HG03135 (cell line): ENCODE data around the gene HES3.
A peak's percentile ranks its signal among the peaks of the same experiment; 100 is the strongest.

Source experiments
- ATAC-seq: cut with Tn5 transposase; IDR thresholded peaks from one replicate; pipeline ENCODE4 v1.9.1; 2021; ENCODE audit warnings: mild to moderate bottlenecking, moderate library complexity; ENCODE audit not compliant: unreplicated experiment

The HES3 gene

DNA sequence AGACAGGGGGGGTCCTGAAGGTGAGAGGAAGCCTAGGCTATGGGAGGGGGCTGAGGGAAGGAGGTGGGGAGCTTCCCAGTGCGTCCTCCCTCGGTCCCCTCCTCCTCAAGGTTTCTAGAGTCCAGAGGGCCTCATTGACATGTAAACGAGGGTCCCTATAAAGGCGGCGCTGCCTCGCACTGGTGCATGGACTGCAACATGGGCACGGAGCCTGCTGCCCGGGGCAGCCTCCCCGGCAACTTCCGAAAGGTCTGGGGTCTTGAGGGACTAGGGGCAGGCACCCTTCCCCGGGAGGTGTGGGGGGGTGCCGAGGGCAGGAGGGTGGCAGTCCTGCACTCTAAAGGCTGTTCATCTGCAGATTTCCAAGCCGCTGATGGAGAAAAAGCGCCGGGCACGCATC, at the start of gene HES3:
HES3 (plus strand) TSS at position 187 of the 400 bp plus-strand sequence; CDS start at position 374, 187 bp downstream.
- no peak for ATAC-seq

- ATAC-seq, result no peak
Measured at GRCh38 chr1:6197746-6198427, 46.1 kb upstream of the HES3 start.

- ATAC-seq, result peak; percentile 38
Measured at GRCh38 chr1:6198646-6199297, 45.2 kb upstream of the HES3 start.

- ATAC-seq, result peak; percentile 93
Measured at GRCh38 chr1:6199298-6200187, 44.4 kb upstream of the HES3 start, which contains the start of gene RPL22. RPL22 (minus strand) TSS chr1:6199595; CDS start chr1:6199573, 22 bp downstream.

- ATAC-seq, result no peak
Measured at GRCh38 chr1:6200188-6200809, 43.7 kb upstream of the HES3 start.

DNA sequence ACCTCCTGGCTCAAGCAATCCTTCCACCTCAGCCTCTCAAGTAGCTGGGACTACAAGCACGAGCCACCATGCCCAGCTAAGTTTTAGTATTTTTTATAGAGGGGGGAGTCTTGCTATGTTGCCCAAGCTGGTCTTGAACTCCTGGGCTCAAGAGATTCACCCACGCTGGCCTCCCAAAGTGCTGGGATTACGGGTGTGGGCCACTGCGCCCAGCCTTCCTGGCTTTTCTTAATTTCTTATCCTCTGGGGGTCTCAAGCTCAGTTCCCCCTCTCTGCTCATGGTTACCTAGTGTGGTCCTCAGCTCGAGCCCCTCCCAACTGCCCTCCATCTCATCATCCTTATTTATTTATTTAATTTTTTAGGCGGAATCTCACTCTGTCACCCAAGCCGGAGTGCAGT, 41.7 kb upstream of the HES3 start:
- no peak for ATAC-seq

DNA sequence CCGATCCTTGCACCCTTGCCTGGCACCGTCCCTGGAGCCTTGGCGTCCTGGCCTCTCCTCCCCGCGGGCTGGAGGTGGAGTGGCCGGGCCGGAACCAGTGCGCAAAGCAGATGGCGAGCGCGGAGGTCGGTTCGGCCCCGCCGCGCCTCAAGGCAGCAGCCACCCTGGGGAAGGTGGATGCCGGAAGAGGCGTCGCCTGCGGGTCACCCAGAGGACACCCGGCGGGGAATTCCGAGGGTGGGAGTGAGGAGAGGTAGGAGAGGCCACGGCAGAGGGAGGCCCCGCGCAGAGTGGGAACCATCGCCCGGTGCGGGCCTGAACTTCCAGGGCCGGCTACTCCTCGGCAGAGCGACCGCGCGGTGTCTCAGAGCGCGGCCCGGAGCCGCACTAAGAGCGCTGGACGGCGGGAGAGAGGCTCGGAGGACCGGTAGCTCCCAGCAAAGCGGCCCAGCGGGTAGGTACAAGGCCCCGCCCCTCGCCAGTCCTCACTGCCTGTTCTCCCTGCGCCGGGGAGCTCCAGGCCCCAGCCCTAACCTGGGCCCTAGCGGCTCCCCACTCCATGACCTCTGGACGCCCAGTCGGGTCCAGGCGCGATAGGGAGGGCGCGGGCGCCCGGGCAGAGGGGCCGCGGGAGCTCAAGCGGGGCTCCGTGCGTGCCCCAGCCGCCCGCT, 38.0 kb upstream of the HES3 start, which contains the start of gene RNF207:
RNF207 (plus strand) TSS at position 271 of the 671 bp plus-strand sequence. CDS start 417 bp downstream, outside the sequence.
- ATAC-seq, result no peak

- ATAC-seq, result no peak
Measured at GRCh38 chr1:6206520-6206855, 37.5 kb upstream of the HES3 start.

- no peak for ATAC-seq
Measured at GRCh38 chr1:6207075-6207885, 36.7 kb upstream of the HES3 start.

DNA sequence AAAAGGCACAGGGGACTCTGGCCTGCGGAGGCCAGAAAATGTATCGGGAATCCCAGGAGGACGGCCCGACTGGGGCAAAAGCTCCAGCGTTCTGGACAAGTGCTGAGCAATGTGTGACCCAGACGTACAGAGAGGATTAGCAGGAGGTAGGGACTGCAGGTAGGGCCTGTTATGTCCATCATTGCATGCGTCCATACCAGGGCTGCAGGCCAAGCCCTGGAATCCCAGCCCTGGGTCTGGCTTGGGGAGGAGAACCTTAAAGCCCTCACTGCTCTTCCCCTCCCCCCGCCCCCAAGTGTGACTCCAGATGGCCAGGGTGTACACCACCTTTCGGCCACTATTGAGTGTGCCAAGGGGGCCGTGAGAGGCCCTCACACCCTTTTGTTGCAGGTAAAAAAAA, 36.1 kb upstream of the HES3 start:
- ATAC-seq, result no peak

DNA sequence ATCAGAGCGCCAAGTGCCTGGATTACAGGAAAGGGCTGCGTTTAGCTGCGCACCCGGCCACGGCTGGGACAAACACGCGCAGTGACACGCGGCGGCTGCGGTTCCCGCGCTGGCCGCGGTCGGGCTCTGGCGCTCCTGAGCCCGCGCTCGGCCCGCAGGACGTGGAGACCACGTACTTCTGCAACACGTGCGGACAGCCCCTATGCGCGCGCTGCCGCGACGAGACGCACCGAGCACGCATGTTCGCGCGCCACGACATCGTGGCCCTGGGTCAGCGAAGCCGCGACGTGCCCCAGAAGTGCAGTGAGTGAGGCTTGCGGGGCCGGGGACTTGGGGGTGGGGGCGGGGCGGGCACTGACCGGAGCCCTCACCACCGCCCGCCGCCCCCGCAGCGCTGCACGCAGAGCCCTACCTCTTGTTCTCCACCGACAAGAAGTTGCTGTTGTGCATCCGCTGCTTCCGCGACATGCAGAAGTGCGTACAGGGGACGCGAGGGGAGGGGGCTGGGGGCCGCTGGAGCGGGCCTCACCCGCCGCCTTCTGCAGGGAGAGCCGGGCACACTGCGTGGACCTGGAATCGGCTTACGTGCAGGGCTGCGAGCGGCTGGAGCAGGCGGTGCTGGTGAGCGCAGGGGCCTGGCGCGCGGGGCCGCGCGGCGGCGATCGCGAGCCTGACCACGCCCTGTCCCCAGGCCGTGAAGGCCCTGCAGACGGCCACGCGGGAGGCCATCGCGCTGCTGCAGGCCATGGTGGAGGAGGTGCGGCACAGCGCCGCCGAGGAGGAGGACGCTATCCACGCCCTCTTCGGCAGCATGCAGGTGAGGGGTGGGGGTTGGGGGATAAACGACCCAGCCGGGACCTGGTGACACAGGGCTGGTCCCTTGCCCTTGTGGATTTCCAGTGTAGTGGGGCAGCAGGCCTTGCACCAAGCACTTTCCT, 35.0 kb upstream of the HES3 start:
- ATAC-seq, result no peak

DNA sequence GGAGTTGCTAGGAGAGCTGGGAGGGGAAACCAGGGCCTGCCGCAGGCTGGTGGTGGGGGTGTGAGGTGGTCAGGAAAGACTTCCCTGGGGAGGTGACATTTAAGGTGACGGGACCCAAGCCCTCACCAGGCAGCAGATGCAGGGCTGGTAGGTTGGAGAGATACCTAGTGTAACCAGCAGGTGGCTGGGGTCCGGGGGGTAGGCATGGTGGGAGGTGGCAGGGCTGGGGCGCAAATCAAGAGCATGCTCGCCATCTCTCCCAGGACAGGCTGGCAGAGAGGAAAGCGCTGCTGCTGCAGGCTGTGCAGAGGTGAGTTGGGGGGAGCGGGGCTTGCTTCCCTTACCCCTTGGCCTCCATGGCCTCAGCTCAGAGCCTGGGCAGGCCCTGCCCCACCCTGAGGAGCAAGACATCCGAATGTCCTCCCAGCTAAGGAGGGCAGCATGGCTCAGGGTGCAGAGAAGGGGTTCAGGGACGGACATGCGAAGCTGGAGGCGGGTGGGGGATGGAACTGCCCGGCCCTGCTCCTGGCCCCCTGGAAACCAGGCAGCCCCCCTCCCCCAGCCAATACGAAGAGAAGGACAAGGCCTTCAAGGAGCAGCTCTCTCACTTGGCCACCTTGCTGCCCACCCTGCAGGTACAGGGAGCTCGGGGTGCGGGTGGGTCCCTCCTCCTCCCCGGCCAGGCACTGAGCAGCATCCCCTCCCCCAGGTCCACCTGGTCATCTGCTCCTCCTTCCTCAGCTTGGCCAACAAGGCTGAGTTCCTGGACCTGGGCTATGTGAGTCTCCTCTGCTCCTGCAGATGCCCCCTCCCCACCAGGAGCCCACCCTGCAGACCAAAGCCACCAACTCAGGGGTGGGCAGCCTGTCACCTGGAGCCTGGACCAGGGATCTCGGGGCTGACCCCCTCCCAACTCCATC, 34.1 kb upstream of the HES3 start:
- ATAC-seq, result no peak

DNA sequence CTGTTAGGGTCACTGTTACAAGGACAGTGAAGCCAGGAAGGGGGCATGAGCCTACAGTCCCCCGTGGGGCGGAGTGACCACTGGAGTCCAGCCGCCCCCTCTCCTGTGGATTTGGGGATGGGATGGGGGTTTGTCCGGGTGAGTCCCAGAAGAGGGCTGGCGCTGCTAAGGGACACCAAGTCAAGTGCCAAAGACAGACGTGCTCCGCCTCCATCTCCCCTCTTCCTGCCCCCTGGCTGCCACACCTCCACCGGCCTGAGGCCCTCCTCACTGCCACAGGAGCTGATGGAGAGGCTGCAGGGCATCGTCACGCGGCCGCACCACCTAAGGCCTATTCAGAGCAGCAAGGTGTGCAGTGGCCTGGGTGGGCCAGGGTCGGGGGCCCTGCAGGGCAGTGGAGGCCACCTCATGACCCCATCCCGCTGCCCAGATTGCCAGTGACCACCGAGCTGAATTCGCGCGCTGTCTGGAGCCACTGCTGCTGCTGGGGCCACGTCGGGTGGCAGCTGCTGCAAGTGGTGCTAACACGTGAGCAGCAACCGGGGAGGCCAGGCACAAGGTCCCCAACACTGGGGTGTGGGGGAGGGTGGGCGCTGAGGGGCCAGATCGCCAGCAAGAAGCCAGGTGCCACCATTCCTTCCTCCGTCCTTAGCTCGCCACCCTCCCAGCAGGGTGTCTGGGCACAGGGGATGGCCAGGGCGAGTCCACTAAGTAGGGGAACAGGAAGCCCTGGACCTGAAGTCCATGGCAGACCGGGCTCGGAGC, 33.2 kb upstream of the HES3 start:
- no peak for ATAC-seq

DNA sequence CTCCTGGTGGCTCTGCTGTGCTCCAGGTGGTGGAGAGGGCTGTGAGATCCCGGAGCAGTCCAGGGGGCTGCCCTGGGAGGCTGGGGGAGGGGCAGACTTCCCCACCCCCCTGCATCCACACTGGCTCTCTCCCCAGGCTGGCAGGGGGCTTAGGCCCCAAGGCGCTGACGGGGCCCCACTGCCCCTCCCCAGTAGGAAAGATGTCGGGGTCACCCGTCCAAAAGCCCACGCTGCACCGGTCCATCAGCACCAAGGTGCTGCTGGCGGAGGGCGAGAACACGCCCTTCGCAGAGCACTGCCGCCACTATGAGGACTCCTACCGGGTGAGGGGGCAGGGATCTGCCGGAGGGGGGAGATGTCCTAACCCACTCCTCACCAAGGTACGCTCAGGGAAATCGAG, 32.2 kb upstream of the HES3 start:
- no peak for ATAC-seq

GRCh38 chr1:6212193-6212959, 31.6 kb upstream of the HES3 start:
- no peak for ATAC-seq
